ENCODE data around the gene SALL4. TPM values are rescaled to one million over a fixed set of nuclear protein-coding genes. Genes with fewer than 3 reads are reported as not detected.

The SALL4 gene
- total RNA-seq, 1 donor from 2014 or later: 65.4 TPM

- H3K27me3 Mint-ChIP-seq (ENCODE audit: unreplicated experiment): peaks cover 4% of the 10 kb centered on the region
- H3K4me1 Mint-ChIP-seq (ENCODE audit: unreplicated experiment): peaks cover 21% of the 10 kb centered on the region
- H3K27ac Mint-ChIP-seq (ENCODE audit: unreplicated experiment): no peak overlapping the region
- no peaks in the 10 kb centered on the region for H3K9me3 Mint-ChIP-seq (ENCODE audit: unreplicated experiment)
- no peak for TF ChIP-seq CTCF (IDR thresholded peaks at IDR 0.05; ENCODE audit: unreplicated experiment)
- no peaks in the 10 kb centered on the region for H3K36me3 Mint-ChIP-seq (ENCODE audit: low read depth, unreplicated experiment)
- no peak for DNase-seq (ENCODE audit: low spot score)
- peak overlapping the region; percentile 98 for H3K4me3 Mint-ChIP-seq (ENCODE audit: unreplicated experiment)
Observed at GRCh38 chr20:51803148-51803854, 980 bp upstream of the SALL4 start.

DNA sequence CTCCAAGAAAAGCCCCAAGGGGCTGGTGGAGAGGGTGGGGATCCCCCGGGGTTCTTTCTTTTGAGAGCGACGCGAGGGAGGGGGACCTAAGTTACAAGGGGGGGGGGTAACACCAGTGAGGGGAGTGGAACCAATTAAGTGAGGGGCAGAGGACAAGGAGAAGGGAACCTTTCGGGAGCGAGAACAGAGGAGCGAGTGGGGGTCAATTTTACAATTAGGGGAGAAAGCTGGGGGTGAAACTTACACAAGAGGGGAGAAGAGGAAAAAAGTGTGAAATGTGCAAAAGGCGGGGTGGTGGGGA, 548 bp downstream of the SALL4 start:
- H3K27ac Mint-ChIP-seq (ENCODE audit: unreplicated experiment): peak overlapping the region; percentile 81
- H3K4me1 Mint-ChIP-seq (ENCODE audit: unreplicated experiment): peaks cover 33% of the 10 kb centered on the region
- H3K36me3 Mint-ChIP-seq (ENCODE audit: low read depth, unreplicated experiment): no peaks in the 10 kb centered on the region
- no peaks in the 10 kb centered on the region for H3K9me3 Mint-ChIP-seq (ENCODE audit: unreplicated experiment)
- peaks cover 4% of the 10 kb centered on the region for H3K27me3 Mint-ChIP-seq (ENCODE audit: unreplicated experiment)
- no peak for DNase-seq (ENCODE audit: low spot score)
- H3K4me3 Mint-ChIP-seq (ENCODE audit: unreplicated experiment): peak overlapping the region; percentile 98
- no peak for TF ChIP-seq CTCF (IDR thresholded peaks at IDR 0.05; ENCODE audit: unreplicated experiment)

DNA sequence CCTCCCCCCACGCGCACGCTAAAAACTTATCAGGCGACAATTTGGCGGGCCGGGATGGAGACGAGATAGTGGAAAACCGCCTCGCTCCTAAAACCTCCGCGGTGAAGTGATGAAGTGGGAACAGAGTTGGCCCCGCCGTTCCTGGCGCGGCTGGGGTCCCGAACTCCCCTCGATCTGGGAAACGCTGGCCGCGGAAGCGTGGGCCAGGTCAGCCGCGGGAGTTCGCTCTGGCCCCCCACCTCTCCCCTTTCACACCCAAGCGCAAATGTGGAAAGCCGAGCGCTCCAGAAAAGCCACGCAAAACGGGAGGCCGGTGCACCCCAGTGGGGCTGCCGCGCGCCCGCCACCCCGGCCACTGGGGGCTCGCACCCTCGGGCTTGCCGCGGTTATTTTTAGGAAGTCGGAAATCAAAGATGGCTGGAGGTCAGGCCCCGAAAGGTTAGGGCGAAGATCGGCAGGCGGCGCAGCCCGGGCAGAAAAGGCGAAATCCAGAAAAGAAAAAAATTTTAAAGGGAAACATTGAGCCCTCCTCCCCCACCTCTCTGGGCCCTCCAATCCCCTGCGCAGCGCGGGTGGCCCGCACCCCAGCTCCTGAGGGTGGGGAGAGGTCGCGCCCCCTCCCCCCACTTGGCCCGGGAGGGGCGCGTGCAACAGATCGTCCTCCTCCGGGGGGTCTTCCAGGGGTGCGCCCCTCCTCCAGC, 1.0 kb downstream of the SALL4 start:
- no peak for TF ChIP-seq CTCF (IDR thresholded peaks at IDR 0.05; ENCODE audit: unreplicated experiment)
- H3K27me3 Mint-ChIP-seq (ENCODE audit: unreplicated experiment): peaks cover 4% of the 10 kb centered on the region
- no peaks in the 10 kb centered on the region for H3K36me3 Mint-ChIP-seq (ENCODE audit: low read depth, unreplicated experiment)
- H3K4me3 Mint-ChIP-seq (ENCODE audit: unreplicated experiment): peak overlapping the region; percentile 98
- peak overlapping the region; percentile 84 for H3K27ac Mint-ChIP-seq (ENCODE audit: unreplicated experiment)
- peaks cover 35% of the 10 kb centered on the region for H3K4me1 Mint-ChIP-seq (ENCODE audit: unreplicated experiment)
- peak; percentile 55 for DNase-seq (ENCODE audit: low spot score)
- H3K9me3 Mint-ChIP-seq (ENCODE audit: unreplicated experiment): no peaks in the 10 kb centered on the region

GRCh38 chr20:51800872-51801121, 1.5 kb downstream of the SALL4 start:
- H3K27me3 Mint-ChIP-seq (ENCODE audit: unreplicated experiment): peaks cover 4% of the 10 kb centered on the region
- H3K9me3 Mint-ChIP-seq (ENCODE audit: unreplicated experiment): no peaks in the 10 kb centered on the region
- peak overlapping the region; percentile 84 for H3K27ac Mint-ChIP-seq (ENCODE audit: unreplicated experiment)
- no peak for DNase-seq (ENCODE audit: low spot score)
- H3K36me3 Mint-ChIP-seq (ENCODE audit: low read depth, unreplicated experiment): no peaks in the 10 kb centered on the region
- no peak for TF ChIP-seq CTCF (IDR thresholded peaks at IDR 0.05; ENCODE audit: unreplicated experiment)
- H3K4me1 Mint-ChIP-seq (ENCODE audit: unreplicated experiment): peaks cover 38% of the 10 kb centered on the region
- peak overlapping the region; percentile 98 for H3K4me3 Mint-ChIP-seq (ENCODE audit: unreplicated experiment)

GRCh38 chr20:51800060-51800871, 2.1 kb downstream of the SALL4 start:
- peaks cover 4% of the 10 kb centered on the region for H3K27me3 Mint-ChIP-seq (ENCODE audit: unreplicated experiment)
- peak; percentile 96 for DNase-seq (ENCODE audit: low spot score)
- no peaks in the 10 kb centered on the region for H3K9me3 Mint-ChIP-seq (ENCODE audit: unreplicated experiment)
- peak; percentile 93 for TF ChIP-seq CTCF (IDR thresholded peaks at IDR 0.05; ENCODE audit: unreplicated experiment)
- H3K4me3 Mint-ChIP-seq (ENCODE audit: unreplicated experiment): peak overlapping the region; percentile 98
- peaks cover 38% of the 10 kb centered on the region for H3K4me1 Mint-ChIP-seq (ENCODE audit: unreplicated experiment)
- peak overlapping the region; percentile 84 for H3K27ac Mint-ChIP-seq (ENCODE audit: unreplicated experiment)
- H3K36me3 Mint-ChIP-seq (ENCODE audit: low read depth, unreplicated experiment): no peaks in the 10 kb centered on the region
